A172 (cell line): ENCODE measurements around the gene IL2RA. TPM values are rescaled to one million over a fixed set of nuclear protein-coding genes. Genes with fewer than 3 reads are reported as not detected.
"Not testable (repeated sequence)": the region's sequence is repeated elsewhere in the genome, so short reads cannot be mapped to it uniquely, and the experiment has no call there.

ENCODE experiments used
- DNase-seq: peaks from one replicate; pipeline ENCODE4 v3.0.0-alpha.2; 2015; ENCODE audit warnings: low spot score
- total RNA-seq: library from RNA; depleted of rRNA; stranded (reverse); fragments of >200 nt; shearing (Covaris generic); gene quantifications from 2 replicates; pipeline ENCODE4 v1.2.3, GENCODE V29; 2014

Gene IL2RA
- total RNA-seq, 1 experiment from 2014 or later: not detected

DNA sequence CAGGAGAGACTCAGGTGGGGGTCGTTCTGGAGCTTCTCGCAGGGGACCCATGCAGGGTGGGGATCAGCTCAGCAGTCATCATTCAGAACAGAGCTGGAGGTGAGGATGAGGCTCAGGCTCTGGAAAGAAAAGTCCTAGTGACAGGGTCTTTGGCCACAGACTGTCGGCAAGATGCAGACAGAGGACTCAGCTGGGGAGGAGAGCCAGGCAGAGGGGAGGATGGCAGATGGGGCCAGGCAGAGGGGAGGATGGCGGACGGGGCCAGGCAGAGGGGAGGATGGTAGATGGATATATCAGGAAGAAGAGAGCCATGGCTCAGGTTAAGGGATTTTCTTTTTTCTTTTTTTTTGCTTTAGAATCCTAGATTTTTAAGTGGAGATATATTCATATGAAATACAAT is 77.1 kb downstream of the IL2RA start:
- DNase-seq: no peak

GRCh38 chr10:5983774-5984173 is 78.4 kb downstream of the IL2RA start:
- DNase-seq: no peak

GRCh38 chr10:5981529-5981928 is 80.6 kb downstream of the IL2RA start:
- DNase-seq: no peak

DNA sequence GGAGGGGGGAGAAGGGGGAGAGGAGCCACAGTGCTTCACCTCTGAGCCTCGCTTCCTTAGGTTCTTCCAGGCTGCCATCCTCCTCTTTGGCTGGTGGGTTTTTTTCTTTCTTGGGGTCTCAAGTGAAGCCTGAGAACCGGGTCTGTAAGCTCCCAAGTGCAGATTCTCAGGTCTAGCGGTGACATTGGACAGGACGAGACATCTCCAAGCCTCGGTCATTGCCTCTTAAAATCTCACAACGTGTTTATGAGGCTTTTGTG is 84.0 kb downstream of the IL2RA start:
- no peak for DNase-seq

DNA sequence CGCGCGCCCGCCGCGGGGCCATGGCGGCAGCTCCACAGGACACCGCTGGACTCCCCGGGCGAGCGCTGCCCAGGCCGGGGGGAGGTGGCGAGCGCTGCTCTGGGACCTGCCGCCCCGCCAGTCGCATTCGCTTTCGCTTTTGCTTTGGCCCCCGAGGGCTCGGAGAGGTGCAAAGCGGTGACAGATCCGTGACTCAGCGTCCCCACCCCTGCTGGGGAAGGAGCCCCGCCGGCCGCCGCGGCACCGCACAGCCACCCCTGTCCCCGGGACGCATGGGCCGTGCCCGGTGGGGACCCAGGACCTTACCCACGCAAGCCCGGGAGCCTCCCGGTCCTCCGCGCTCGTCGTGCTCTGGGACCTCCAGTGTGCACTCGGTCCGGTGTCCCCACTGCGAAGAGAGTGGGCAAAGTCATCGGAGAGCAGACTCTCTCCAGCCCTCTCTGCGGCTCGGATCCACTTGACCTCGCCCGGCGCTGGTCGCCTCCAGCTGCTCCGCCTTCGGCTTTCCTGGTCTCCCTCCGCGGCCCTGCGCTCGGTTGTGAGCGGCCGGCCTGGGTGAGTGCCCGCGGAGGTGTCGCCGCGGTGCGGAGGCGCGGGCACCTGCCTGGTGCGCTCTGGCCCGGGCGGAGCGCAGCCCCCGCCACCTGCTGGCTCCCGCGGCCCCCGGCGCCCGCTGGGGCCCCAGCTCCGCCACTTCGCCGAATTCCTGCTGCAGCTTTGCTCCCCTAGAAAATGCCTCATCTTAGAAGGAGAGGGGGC is 84.5 kb downstream of the IL2RA start, which contains the start of gene IL15RA:
Gene IL15RA (minus strand): TSS at position 73 of the 759 bp plus-strand sequence. CDS start 51 bp downstream, at position 22.
- peak; percentile 73 for DNase-seq

DNA sequence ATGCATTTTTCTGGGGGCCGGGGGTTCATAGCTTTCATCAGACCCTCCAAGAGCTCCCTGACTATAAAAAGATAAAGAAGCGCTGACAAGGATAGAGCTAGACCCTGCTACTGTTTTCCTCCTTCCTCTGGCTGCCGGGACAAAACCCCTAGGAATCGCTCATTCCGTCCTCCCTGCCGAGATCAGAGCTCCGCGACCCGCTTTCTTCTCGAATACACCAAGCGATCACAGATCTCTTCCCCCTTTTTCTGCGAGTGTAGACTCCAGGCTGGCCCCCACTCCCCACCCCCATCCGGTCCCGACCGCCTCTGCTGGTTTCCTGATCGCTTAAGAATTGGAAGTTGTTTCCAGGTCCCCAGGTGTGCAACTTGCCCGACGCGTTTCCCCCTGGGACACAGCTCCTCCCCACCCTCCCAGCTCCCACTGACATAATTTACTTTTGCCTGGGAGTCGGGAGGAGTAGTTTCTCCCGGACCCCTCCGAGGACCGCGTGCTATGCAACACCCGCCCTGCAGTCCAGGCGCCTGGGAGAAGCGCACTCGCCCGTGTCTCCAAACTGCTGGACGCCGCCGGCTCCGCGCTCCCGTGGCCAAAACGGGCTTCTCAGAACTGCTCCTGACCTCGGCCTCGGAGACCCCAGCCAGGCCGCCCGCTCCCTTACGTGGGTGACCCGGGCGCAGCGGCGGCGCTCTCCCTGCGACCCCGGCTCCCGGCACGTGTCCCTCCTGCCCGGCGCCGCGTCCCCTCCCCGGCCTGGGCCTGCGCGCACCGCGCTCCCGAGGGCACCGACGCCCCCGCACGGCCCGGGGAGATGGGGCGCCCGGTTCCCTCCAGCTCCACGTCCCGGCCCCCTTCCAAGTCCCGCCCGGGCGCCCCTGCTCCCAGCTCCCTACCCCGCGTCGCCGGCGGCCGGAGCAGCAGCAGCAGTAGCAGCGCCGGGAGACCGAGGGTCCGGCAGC is 85.4 kb downstream of the IL2RA start:
- peak; percentile 31 for DNase-seq

DNA sequence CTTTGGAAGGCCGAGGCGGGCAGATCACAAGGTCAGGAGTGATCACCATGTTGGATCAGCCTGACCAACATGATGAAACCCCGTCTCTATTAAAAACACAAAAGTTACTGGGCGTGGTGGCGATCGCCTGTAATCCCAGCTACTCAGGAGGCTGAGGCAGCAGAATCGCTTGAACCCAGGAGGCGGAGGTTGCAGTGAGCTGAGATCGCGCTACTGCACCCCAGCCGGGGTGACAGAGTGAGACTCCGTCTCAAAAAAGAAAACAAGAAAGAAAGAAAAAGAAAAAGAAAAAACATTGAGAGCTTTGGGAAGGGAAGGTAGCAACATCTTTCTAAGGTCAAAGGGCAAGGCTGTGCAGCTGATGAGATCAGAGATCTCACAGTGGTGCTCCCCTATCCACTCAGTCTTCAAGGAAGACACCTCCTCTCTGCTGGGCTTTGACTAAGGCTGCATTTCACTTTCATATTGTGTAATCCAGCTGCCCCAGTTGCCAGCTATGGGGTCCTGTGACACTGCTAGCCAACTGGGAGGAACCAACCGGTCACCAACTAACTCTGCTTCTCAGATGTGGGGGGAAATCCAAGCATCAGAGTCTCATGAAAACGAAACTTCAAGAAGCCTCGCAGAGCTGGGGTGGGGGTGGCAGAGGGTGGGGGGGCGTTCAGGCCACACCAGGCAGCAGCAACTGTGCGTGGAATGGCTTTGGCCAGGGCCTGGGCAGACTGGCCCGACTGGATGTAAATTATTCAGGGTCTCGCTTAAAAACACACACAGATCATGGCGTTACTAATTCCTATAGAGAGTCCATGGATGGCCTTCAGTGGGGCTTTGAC is 86.3 kb downstream of the IL2RA start:
- DNase-seq: peak; percentile 42

- no peak for DNase-seq
These were observed 89.1 kb downstream of the IL2RA start for GRCh38 chr10:5973069-5973468.

DNA sequence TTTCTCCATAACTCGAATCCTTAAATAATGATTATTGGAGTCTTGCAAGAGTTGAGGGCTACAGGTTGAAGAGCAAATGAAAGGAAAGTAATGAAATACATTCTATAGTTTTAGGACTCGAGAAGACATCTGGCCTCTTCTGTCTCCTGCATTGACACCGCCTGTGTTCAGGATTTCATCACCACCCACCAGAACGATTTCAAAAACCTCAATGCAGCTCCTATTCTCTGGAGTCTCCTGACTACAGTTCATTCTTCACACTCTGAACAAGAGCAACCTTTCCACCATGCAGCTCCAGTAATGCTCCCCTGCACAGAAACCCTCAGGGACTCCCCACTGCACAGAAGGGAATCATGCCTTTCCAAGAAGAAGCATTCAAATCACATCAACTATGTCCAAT is 90.3 kb downstream of the IL2RA start:
- no peak for DNase-seq

DNA sequence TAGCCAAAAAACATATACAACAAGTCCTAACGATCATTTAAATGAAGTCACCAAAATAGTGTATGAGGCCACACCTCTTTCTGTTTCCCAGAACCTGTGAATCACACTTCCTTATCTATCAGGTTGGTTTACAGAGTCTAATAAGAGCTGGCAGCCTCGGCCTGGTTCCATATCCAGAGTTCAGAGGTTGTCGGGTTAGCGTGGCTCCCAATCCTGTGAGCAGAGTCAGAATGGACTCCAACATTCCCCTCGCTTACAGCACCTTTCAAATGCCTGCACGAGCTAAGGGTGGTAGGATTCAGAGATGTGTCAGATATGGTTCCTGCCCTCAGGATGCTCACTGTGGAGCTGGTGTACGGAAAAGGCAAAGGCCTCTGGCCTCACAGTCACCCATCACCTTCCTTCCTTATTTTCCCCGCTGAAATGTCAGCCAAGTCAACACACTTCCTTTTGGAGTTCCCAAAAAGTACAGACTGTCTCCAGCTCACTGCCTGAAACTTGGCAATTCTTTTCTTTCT is 90.8 kb downstream of the IL2RA start:
- peak; percentile 47 for DNase-seq

- no peak for DNase-seq
These were observed 91.6 kb downstream of the IL2RA start for GRCh38 chr10:5970527-5970926.

DNA sequence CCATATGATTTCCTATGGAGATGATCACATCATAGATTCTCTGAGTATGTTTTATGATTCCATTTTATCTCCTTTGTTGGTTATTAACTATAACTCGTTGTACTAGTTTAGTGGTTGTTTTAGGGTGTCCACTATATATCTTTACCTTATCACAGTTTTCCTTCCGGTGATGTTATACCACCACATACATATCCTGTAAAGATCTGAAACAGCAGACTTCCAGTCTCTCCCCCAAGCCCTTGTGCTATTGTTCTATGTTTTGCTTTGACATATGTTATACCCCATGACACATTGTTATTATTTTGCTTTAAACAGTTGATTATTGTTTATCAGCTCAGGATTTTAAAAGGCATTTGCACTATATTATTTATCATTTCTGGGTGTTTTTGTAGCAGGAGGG is 92.1 kb downstream of the IL2RA start:
- no peak for DNase-seq

DNA sequence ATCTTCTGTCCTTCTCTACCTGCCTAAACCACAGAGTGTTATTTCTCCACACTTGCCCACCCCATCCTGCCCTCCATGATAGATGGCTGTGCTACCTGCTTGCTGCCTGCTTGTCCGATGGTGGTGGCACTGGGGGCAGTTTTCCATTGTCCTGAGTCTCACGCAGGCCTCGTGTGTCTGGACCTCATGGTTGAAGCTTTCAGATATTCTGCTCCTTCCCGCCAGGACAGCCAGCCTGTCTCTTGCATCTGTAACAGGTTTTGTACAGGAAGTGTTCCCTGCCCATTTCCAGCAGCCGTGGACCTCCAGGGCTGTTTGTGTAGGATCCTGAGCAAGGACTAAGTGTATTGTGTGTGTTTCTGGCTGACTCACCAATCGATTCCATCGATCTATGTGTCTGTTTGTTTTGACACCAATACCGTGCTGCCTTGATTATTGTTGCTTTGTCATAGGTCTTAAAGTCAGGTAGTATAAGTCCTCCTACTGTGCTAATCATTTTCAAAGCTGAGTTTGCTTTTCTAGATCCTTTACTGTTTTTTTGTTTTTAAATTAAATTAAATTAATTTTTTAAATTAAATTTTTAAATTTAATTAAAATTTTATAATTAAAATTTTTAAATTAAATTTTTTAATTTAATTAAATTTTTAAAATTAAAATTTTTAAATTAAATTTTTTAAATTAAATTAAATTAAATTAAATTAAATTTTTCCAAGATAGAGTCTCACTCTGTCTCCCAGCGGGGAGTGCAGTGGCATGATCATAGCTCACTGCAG is 93.3 kb downstream of the IL2RA start:
- no peak for DNase-seq

GRCh38 chr10:5968037-5968680 is 94.0 kb downstream of the IL2RA start:
- no peak for DNase-seq

GRCh38 chr10:5965266-5965665 is 96.9 kb downstream of the IL2RA start:
- no peak for DNase-seq

- no peak for DNase-seq
These were observed 97.4 kb downstream of the IL2RA start for GRCh38 chr10:5964736-5965135.

- DNase-seq: no peak
These were observed 98.6 kb downstream of the IL2RA start for GRCh38 chr10:5963591-5963990.

GRCh38 chr10:5963071-5963470 is 99.1 kb downstream of the IL2RA start:
- no peak for DNase-seq

- not testable (repeated sequence) for DNase-seq
These were observed 99.7 kb downstream of the IL2RA start for GRCh38 chr10:5962358-5962940.
